ENCODE measurements around the gene LRFN3. TPM values are rescaled to one million over a fixed set of nuclear protein-coding genes. Genes with fewer than 3 reads are reported as not detected.

The LRFN3 gene
- total and polyA plus RNA-seq, 2 donors (not counting 1 experiment from before 2014, with no cell fraction given), result 0.79 to 1.6 TPM

- intact Hi-C loops (cut with micrococcal nuclease), result no loop called here
- no peak overlapping the region for H3K4me3 ChIP-seq (ENCODE audit: control extremely low read depth in 1 of 5, extremely low read depth in 1 of 5, insufficient read depth in 1 of 5, low read depth in 2 of 5, low read length in 4 of 5)
- H2AFZ ChIP-seq (ENCODE audit: insufficient read depth, low read depth, low read length, poor library complexity, severe bottlenecking), result no peak overlapping the region
- TF ChIP-seq CTCF (IDR thresholded peaks at IDR 0.05) (no peak), EZH2 (IDR thresholded peaks at IDR 0.05; ENCODE audit: borderline replicate concordance, insufficient read depth, low read depth, low read length, poor library complexity, severe bottlenecking) (no peak)
- Mint-ChIP-seq H3K27ac (no peak overlapping the region), H3K4me3 (no peak overlapping the region), H3K4me1 (peaks cover 5% of the 10 kb centered on the region), H3K27me3 (peaks cover 47% of the 10 kb centered on the region), H3K9me3 (ENCODE audit: insufficient read depth) (no peaks in the 10 kb centered on the region)
- H3K27ac ChIP-seq (ENCODE audit: low read length in 2 of 2), result no peak overlapping the region
- peaks cover 6 to 12% of the 10 kb centered on the region in 2 donors for H3K4me1 ChIP-seq (ENCODE audit: control insufficient read depth in 2 of 2, insufficient read depth in 2 of 2, low read length in 2 of 2)
- WGBS (ENCODE audit: insufficient coverage), result 84% methylated on average over 4 of the region's 8 CpGs
- H3K9ac ChIP-seq (ENCODE audit: low read length), result no peak overlapping the region
- CTCF ChIA-PET, result no interaction called here
- peaks cover 0 to 19% (median 3%) of the 10 kb centered on the region in 4 experiments for H3K27me3 ChIP-seq (replicated peaks in 1 of 4; ENCODE audit: control extremely low read depth in 1 of 4, control insufficient read depth in 3 of 4, insufficient read depth in 4 of 4, low read length in 3 of 4)
- no peaks in the 10 kb centered on the region for H4K20me1 ChIP-seq (ENCODE audit: control insufficient read depth, insufficient read depth, low read length, poor library complexity, severe bottlenecking)
- H3K4me2 ChIP-seq (replicated peaks; ENCODE audit: low read depth, low read length, poor library complexity, severe bottlenecking), result no peak overlapping the region
- no peak for ATAC-seq (ENCODE audit: low read depth)
- H3K9me3 ChIP-seq (ENCODE audit: control extremely low read depth in 1 of 3, control insufficient read depth in 2 of 3, insufficient read depth in 1 of 3, low read length in 2 of 3), result no peaks in the 10 kb centered on the region
- H3K36me3 ChIP-seq (replicated peaks in 1 of 2; ENCODE audit: control extremely low read depth in 1 of 2, control insufficient read depth in 1 of 2, extremely low read depth in 1 of 2, insufficient read depth in 2 of 2, low read length in 1 of 2), result no peaks in the 10 kb centered on the region
- POLR2A ChIA-PET, result no interaction called here
- no peak for DNase-seq
- no peaks in the 10 kb centered on the region for H3K79me2 ChIP-seq (ENCODE audit: control insufficient read depth, insufficient read depth, low read length)
These were observed 47.0 kb downstream of the LRFN3 start for GRCh38 chr19:35983177-35983576.

DNA sequence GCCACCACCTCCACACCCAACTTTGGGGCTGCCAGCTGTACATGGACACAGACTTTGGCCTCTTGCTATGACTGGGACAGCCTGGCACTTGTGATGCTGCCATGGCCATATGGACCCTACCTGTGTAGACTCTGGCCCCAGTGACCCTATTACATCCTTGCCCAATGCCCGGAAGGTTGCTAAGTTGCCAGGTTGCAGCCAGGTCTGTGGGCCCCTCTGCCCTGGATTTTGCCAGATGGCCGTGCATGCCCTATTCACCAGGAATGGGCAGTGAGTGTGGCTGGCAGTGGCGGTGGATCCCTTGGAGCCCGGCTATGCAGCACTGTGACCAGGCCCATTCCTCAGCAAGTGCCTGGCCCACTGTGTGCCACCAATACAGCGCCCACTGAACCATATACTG lies 49.9 kb downstream of the LRFN3 start:
- Histone ChIP-seq H2AFZ (ENCODE audit: insufficient read depth, low read depth, low read length, poor library complexity, severe bottlenecking) (no peak overlapping the region), H3K27me3 (replicated peaks in 1 of 4; ENCODE audit: control extremely low read depth in 1 of 4, control insufficient read depth in 3 of 4, insufficient read depth in 4 of 4, low read length in 3 of 4) (peaks cover 0 to 18% (median 3%) of the 10 kb centered on the region in 4 experiments), H3K9me3 (ENCODE audit: control extremely low read depth in 1 of 3, control insufficient read depth in 2 of 3, insufficient read depth in 1 of 3, low read length in 2 of 3) (peaks cover 0 to 13% (median 0%) of the 10 kb centered on the region in 3 donors), H3K79me2 (ENCODE audit: control insufficient read depth, insufficient read depth, low read length) (no peaks in the 10 kb centered on the region), H3K4me3 (ENCODE audit: control extremely low read depth in 1 of 5, extremely low read depth in 1 of 5, insufficient read depth in 1 of 5, low read depth in 2 of 5, low read length in 4 of 5) (no peak overlapping the region), H3K4me1 (ENCODE audit: control insufficient read depth in 2 of 2, insufficient read depth in 2 of 2, low read length in 2 of 2) (peaks cover 6 to 12% of the 10 kb centered on the region in 2 donors), H3K9ac (ENCODE audit: low read length) (no peak overlapping the region), H4K20me1 (ENCODE audit: control insufficient read depth, insufficient read depth, low read length, poor library complexity, severe bottlenecking) (no peaks in the 10 kb centered on the region), H3K36me3 (replicated peaks in 1 of 2; ENCODE audit: control extremely low read depth in 1 of 2, control insufficient read depth in 1 of 2, extremely low read depth in 1 of 2, insufficient read depth in 2 of 2, low read length in 1 of 2) (no peaks in the 10 kb centered on the region), H3K27ac (ENCODE audit: low read length in 2 of 2) (no peak overlapping the region), H3K4me2 (replicated peaks; ENCODE audit: low read depth, low read length, poor library complexity, severe bottlenecking) (peak overlapping the region; percentile 87)
- DNase-seq (no peak), ATAC-seq (ENCODE audit: low read depth) (no peak)
- H3K4me3 Mint-ChIP-seq, result peak overlapping the region; percentile 59
- no peaks in the 10 kb centered on the region for H3K9me3 Mint-ChIP-seq (ENCODE audit: insufficient read depth)
- intact Hi-C loops (cut with micrococcal nuclease), result no loop called here
- POLR2A ChIA-PET, result no interaction called here
- H3K27ac Mint-ChIP-seq, result no peak overlapping the region
- WGBS (ENCODE audit: insufficient coverage), result over 99% methylated on average over 5 of the region's 5 CpGs
- H3K27me3 Mint-ChIP-seq, result peaks cover 30% of the 10 kb centered on the region
- no peak for TF ChIP-seq CTCF (IDR thresholded peaks at IDR 0.05)
- no peak for TF ChIP-seq EZH2 (IDR thresholded peaks at IDR 0.05; ENCODE audit: borderline replicate concordance, insufficient read depth, low read depth, low read length, poor library complexity, severe bottlenecking)
- peaks cover 5% of the 10 kb centered on the region for H3K4me1 Mint-ChIP-seq
- CTCF ChIA-PET, result no interaction called here
